ENCODE measurements around the gene EPHA1.
"Not testable (repeated sequence)": the region's sequence is repeated elsewhere in the genome, so short reads cannot be mapped to it uniquely, and the experiment has no call there.

EPHA1 gene

DNA sequence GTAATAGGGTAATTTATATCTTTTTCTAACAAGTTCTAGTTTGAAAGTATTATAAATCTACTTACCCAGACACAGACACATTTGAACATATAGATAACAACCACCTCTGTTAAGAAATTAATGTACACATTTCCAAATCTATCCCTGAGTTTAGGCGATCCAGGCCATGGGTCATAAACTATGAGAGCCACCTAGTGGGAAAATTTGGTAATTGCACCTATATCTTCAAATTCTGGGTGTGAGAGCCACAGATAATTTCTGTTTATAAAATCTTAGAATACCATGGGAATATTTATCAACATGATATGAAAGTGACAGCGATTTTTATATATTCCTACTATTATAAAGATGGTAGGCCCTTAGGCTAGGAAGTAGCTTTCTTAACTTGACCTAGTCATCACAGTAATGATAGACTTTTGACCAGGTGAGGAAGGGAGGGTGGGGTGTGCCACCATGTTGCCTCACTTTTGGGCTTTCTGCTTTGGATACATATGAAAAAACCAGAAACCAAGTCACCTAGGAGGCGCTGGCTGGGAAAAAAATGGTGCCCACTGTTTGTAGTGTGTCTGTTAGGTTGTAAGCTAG, 8.0 kb upstream of the EPHA1 start:
- Histone ChIP-seq H3K9me3 (ENCODE audit: control insufficient read depth, insufficient read depth, low read length) (no peaks in the 10 kb centered on the region), H3K4me1 (ENCODE audit: control insufficient read depth, insufficient read depth, low read length) (peaks cover 4% of the 10 kb centered on the region; the same call in 1 of the 2 replicates), H3K4me3 (ENCODE audit: low read length) (no peak overlapping the region), H3K27me3 (ENCODE audit: control insufficient read depth, insufficient read depth, low read length) (no peaks in the 10 kb centered on the region), H3K27ac (ENCODE audit: low read length) (no peak overlapping the region), H3K36me3 (ENCODE audit: control insufficient read depth, insufficient read depth, low read length) (no peaks in the 10 kb centered on the region)
- no CpG with 5 or more reads among the region's 3 CpGs for WGBS (ENCODE audit: insufficient coverage, insufficient read length)
- DNase-seq (ENCODE audit: low read depth, low spot score), result no peak

DNA sequence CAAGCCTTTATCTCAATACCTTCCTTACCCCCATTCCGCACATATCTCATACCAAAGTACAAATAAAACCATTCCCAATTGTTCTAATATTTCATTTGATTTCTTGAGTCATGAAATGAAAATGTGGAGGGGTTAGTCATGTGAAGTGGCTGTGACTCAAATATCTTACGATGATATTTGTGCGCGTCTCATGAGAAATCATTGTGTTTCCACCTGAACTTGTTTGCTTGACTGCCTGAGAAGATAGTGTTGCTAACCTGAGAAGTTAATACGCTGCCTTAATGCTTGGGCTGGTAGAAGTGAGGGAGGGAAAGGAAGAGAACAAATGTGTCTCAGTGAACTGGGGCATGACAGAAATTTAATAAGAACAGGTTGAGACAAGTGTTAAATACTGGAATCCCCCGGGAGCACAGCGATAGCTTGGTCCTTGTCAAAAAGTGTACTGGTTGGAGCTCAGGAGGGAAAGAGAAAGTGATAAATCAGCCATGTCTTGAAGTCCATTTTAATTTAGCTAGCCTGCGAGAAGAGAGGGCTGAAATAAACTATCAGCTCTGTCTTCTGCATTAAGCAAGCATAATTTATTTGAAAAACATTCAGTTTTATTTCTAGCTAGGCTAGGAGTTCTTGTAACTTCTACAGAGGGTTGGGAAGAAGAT, 7.2 kb upstream of the EPHA1 start:
- 100% methylated on average over 1 of the region's 8 CpGs for WGBS (ENCODE audit: insufficient coverage, insufficient read length)
- no peaks in the 10 kb centered on the region for H3K27me3 ChIP-seq (ENCODE audit: control insufficient read depth, insufficient read depth, low read length)
- H3K4me1 ChIP-seq (ENCODE audit: control insufficient read depth, insufficient read depth, low read length), result peaks cover 8% of the 10 kb centered on the region; the same call in 1 of the 2 replicates
- no peak overlapping the region for H3K4me3 ChIP-seq (ENCODE audit: low read length)
- no peak for DNase-seq (ENCODE audit: low read depth, low spot score)
- H3K36me3 ChIP-seq (ENCODE audit: control insufficient read depth, insufficient read depth, low read length), result no peaks in the 10 kb centered on the region
- no peaks in the 10 kb centered on the region for H3K9me3 ChIP-seq (ENCODE audit: control insufficient read depth, insufficient read depth, low read length)
- no peak overlapping the region for H3K27ac ChIP-seq (ENCODE audit: low read length)

DNA sequence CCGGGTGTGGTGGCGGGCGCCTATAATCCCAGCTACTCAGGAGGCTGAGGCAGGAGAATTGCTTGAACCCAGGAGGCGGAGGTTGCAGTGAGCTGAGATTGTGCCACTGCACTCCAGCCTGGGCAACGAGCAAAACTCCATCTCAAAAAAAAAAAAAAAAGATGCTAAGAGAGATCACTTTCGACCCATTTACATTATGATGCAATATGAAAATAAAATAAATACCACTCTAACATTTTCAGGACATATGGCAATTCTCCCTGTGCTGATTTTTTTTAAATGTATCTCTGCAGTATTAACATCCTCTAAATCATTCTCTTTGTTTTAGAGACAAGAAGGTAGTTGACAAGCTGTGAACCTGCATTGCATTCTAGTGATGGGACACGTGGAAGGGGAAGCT, 6.6 kb upstream of the EPHA1 start:
- not testable (repeated sequence) for H3K27me3 ChIP-seq (ENCODE audit: control insufficient read depth, insufficient read depth, low read length); H3K27ac ChIP-seq (ENCODE audit: low read length); H3K4me1 ChIP-seq (ENCODE audit: control insufficient read depth, insufficient read depth, low read length); DNase-seq (ENCODE audit: low read depth, low spot score); H3K4me3 ChIP-seq (ENCODE audit: low read length); H3K9me3 ChIP-seq (ENCODE audit: control insufficient read depth, insufficient read depth, low read length); H3K36me3 ChIP-seq (ENCODE audit: control insufficient read depth, insufficient read depth, low read length)
- no CpG with 5 or more reads among the region's 7 CpGs for WGBS (ENCODE audit: insufficient coverage, insufficient read length)

DNA sequence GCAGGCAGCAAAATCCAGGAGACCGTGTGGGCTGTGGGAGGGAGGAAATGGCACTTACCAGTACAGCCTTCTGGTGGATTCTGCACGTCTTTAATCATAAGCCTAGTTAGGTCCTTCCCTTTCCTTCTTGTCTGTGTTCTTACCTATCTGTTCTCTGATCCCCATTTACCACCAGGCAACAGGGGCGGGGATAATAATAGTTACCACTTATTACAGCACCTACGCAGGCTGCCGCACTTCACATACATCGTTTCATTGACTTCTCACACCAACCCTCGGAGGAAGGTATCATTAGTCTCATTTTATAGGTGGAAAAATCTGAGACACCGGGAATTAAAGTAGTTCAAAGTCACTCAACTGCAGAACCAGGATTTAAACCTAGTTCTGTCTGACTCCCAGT, 4.5 kb upstream of the EPHA1 start:
- H3K4me3 ChIP-seq (ENCODE audit: low read length), result no peak overlapping the region
- no CpG with 5 or more reads among the region's 8 CpGs for WGBS (ENCODE audit: insufficient coverage, insufficient read length)
- no peak overlapping the region for H3K27ac ChIP-seq (ENCODE audit: low read length)
- DNase-seq (ENCODE audit: low read depth, low spot score), result no peak
- H3K4me1 ChIP-seq (ENCODE audit: control insufficient read depth, insufficient read depth, low read length), result peaks cover 10% of the 10 kb centered on the region; the same call in 1 of the 2 replicates
- no peaks in the 10 kb centered on the region for H3K27me3 ChIP-seq (ENCODE audit: control insufficient read depth, insufficient read depth, low read length)
- H3K36me3 ChIP-seq (ENCODE audit: control insufficient read depth, insufficient read depth, low read length), result no peaks in the 10 kb centered on the region
- H3K9me3 ChIP-seq (ENCODE audit: control insufficient read depth, insufficient read depth, low read length), result no peaks in the 10 kb centered on the region

DNA sequence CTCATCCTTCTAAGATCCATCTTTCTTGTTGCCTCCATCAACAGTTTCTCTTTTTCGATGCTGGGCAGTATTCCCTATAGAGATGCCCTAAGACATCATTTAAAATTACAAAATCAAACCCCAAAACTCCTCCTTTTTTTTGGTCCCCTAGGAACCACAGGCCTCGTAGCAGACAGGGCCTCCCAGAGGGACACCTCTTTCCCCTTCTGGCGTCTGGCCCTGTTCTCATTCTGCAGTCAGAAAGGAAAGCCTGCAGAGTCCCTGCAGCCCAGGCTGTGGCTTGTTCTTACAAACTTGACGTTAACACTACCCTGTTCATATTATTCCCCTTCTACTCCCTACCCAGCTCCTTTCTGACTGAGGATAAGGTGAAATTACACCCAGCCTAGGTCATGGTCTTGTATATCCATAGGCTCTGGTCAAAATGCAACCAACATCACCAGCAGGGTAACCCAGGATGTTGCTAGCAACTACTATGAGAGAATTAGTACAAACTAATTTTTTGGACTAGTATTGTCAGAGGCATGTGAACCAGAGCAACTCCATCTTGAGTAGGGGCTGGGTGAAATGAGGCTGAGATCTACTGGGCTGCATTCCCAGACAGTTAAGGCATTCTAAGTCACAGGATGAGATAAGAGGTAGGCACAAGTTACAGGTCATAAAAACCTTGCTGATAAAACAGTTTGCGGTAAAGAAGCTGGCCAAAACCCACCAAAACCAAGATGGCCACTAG, 3.5 kb upstream of the EPHA1 start:
- no CpG with 5 or more reads among the region's 5 CpGs for WGBS (ENCODE audit: insufficient coverage, insufficient read length)

DNA sequence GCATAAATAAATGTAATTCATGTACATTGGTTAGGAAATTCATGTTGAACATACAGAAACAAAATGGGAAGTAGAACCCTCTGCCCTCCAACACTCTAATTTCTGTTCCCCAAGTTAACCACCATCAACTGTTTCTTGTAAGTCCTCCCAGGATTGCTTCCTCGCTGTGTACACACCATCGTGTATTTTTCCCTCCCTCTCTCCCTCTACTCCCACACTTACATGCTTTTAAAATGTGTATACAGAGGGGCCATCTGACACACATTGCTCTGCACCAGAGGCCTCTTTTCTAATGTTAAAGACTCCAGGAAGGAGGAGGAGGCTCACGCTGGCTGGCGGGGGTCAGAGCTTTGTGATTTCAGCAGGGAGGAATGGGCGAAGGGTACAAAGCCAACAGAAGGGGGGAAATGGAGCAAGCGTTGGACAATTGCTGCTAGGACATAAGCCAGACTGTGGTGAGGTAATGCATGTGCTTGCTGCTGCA, 1.9 kb upstream of the EPHA1 start:
- no peak for DNase-seq (ENCODE audit: low read depth, low spot score)
- Histone ChIP-seq H3K4me1 (ENCODE audit: control insufficient read depth, insufficient read depth, low read length) (peaks cover 18% of the 10 kb centered on the region), H3K36me3 (ENCODE audit: control insufficient read depth, insufficient read depth, low read length) (peaks cover 6% of the 10 kb centered on the region; the same call in 1 of the 2 replicates), H3K27me3 (ENCODE audit: control insufficient read depth, insufficient read depth, low read length) (no peaks in the 10 kb centered on the region), H3K9me3 (ENCODE audit: control insufficient read depth, insufficient read depth, low read length) (no peaks in the 10 kb centered on the region), H3K27ac (ENCODE audit: low read length) (no peak overlapping the region), H3K4me3 (ENCODE audit: low read length) (no peak overlapping the region)
- no CpG with 5 or more reads among the region's 6 CpGs for WGBS (ENCODE audit: insufficient coverage, insufficient read length)

More for the DNA sequence above, 3.5 kb upstream of the EPHA1 start:
- H3K4me3 ChIP-seq (ENCODE audit: low read length), result no peak overlapping the region
- H3K9me3 ChIP-seq (ENCODE audit: control insufficient read depth, insufficient read depth, low read length), result no peaks in the 10 kb centered on the region
- H3K36me3 ChIP-seq (ENCODE audit: control insufficient read depth, insufficient read depth, low read length), result no peaks in the 10 kb centered on the region
- DNase-seq (ENCODE audit: low read depth, low spot score), result no peak
- H3K27ac ChIP-seq (ENCODE audit: low read length), result no peak overlapping the region
- no peaks in the 10 kb centered on the region for H3K27me3 ChIP-seq (ENCODE audit: control insufficient read depth, insufficient read depth, low read length)
- peaks cover 10% of the 10 kb centered on the region for H3K4me1 ChIP-seq (ENCODE audit: control insufficient read depth, insufficient read depth, low read length)

DNA sequence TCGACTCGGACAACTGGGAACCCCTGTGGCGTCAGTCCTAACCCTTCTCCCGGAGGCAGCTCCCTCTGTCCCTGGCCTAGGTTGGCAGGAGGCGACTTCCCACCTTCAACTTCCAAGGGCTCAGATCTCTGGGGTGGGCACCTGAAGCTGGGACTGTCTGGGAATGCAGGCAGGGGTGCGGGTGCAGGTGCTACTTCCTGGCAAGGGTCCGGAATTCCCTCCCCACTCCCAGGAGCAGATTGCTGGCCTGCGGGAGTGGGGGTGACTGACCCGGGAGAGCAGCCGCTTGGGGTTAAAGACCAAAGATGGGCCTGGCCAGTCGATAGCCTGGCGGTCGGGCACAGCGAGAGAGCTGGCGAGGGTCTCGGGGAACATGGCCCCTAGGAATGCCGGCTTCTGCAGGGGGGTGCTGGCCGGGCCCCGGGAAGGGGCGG, 387 bp downstream of the EPHA1 start:
- Histone ChIP-seq H3K36me3 (ENCODE audit: control insufficient read depth, insufficient read depth, low read length) (peaks cover 9% of the 10 kb centered on the region; the same call in 1 of the 2 replicates), H3K4me1 (ENCODE audit: control insufficient read depth, insufficient read depth, low read length) (peaks cover 20% of the 10 kb centered on the region), H3K4me3 (ENCODE audit: low read length) (peak overlapping the region; percentile 74), H3K27me3 (ENCODE audit: control insufficient read depth, insufficient read depth, low read length) (no peaks in the 10 kb centered on the region), H3K27ac (ENCODE audit: low read length) (no peak overlapping the region), H3K9me3 (ENCODE audit: control insufficient read depth, insufficient read depth, low read length) (no peaks in the 10 kb centered on the region)
- WGBS (ENCODE audit: insufficient coverage, insufficient read length), result no CpG with 5 or more reads among the region's 20 CpGs
- DNase-seq (ENCODE audit: low read depth, low spot score), result no peak

DNA sequence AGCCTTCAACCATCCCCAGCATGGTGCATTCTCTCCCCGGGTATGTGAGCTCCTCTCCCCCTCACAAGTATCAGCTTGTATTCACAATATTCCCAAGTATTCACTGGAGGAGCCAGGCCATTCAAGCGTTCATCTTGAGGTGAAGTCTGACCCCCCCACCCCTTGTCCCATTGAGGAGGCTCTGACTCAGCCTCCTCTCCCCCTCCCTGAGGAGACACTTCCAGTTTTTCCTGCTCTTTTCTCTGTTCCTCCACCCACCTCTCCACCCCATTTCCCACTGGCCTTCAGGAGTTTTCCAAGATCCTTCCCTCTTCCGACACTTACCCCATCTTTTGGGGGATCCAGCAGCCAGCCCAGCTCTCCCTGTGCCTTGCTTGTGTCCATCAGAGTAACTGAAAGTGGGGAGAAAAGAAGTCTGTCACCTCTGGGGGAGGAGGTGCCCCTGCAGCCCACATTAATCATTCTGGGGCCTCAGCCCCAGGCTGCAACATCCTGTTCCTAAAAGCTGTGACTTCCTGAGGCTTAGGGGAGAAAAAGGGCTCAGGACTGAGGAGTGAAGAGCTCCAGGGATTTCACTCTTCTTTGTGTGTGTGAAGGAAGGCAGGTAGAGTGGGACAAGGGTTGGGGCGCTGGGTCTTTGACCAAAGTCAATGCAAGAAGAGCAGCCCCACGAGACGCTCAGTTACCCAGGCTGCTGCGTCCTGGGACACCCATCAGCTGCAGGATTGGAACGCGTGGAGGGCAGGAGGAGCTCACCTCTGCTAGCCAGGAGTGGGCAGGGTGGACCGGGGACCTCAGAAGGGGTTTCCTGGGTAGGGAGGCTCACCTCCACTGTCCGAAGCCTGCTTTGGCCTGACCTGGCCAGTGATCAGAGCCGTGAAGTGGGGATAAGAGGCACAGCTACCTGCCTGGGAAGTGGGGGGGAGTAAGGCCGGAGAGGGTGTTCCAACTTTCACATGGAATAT, 1.1 kb downstream of the EPHA1 start:
- peaks cover 9% of the 10 kb centered on the region; the same call in 1 of the 2 replicates for H3K36me3 ChIP-seq (ENCODE audit: control insufficient read depth, insufficient read depth, low read length)
- no peaks in the 10 kb centered on the region for H3K27me3 ChIP-seq (ENCODE audit: control insufficient read depth, insufficient read depth, low read length)
- H3K4me3 ChIP-seq (ENCODE audit: low read length), result peak overlapping the region; percentile 74
- no peaks in the 10 kb centered on the region for H3K9me3 ChIP-seq (ENCODE audit: control insufficient read depth, insufficient read depth, low read length)
- no CpG with 5 or more reads among the region's 13 CpGs for WGBS (ENCODE audit: insufficient coverage, insufficient read length)
- H3K4me1 ChIP-seq (ENCODE audit: control insufficient read depth, insufficient read depth, low read length), result peaks cover 20% of the 10 kb centered on the region
- no peak for DNase-seq (ENCODE audit: low read depth, low spot score)
- no peak overlapping the region for H3K27ac ChIP-seq (ENCODE audit: low read length)

DNA sequence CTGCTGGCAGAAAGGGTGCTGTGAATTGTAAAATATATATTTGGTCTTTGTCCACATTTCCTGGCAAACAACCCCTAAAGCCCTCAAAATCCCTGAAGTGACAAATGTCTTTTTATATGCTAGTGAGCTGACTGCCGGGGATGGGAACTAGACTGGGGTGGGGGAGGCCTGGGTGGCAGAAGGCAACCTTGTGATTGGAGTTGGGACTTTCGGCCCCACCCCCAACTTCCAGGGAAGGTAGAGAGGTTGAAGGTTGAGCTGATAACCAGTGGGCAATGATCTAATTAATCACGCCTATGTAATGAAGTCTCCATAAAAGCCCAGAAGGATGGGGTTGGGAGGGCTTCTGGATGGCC, 2.7 kb downstream of the EPHA1 start:
- no peak for DNase-seq (ENCODE audit: low read depth, low spot score)
- Histone ChIP-seq H3K36me3 (ENCODE audit: control insufficient read depth, insufficient read depth, low read length) (peaks cover 16% of the 10 kb centered on the region), H3K27ac (ENCODE audit: low read length) (no peak overlapping the region), H3K9me3 (ENCODE audit: control insufficient read depth, insufficient read depth, low read length) (no peaks in the 10 kb centered on the region), H3K27me3 (ENCODE audit: control insufficient read depth, insufficient read depth, low read length) (no peaks in the 10 kb centered on the region), H3K4me1 (ENCODE audit: control insufficient read depth, insufficient read depth, low read length) (peaks cover 14% of the 10 kb centered on the region), H3K4me3 (ENCODE audit: low read length) (peak overlapping the region; percentile 22; the same call in 1 of the 2 replicates)
- no CpG with 5 or more reads among the region's 3 CpGs for WGBS (ENCODE audit: insufficient coverage, insufficient read length)
